Measurements from ENCODE around the gene NCOR1. TPM values are rescaled to one million over a fixed set of nuclear protein-coding genes. Genes with fewer than 3 reads are reported as not detected.
A peak's percentile ranks its signal among the peaks of the same experiment; 100 is the strongest.

Gene NCOR1
- total RNA-seq, 1 experiment from 2014 or later: 171 TPM

GRCh38 chr17:15999141-15999973 lies 216.0 kb downstream of the NCOR1 start, which contains the start of the genes TTC19 and ZSWIM7:
TSS of gene TTC19 (plus strand) at chr17:15999824. CDS start at chr17:15999849, 25 bp downstream.
TSS of gene ZSWIM7 (minus strand) at chr17:15999704. CDS start at chr17:15999594, 110 bp downstream.
- H2AFZ ChIP-seq: peak within 1 kb of the TSS; percentile 75
- no TSS peak for BruUV-seq (replicated peaks)
- POLR2A ChIA-PET (ENCODE audit: unreplicated experiment): interaction anchor here (0.5 to 0.8 kb wide), 9 partner anchors 17 to 420 kb away, joined by 3 to 8 read pairs (median 4); no protein-coding TSS in a partner anchor
- H3K9me3 ChIP-seq (ENCODE audit: insufficient read depth, low read depth): peaks cover 9% of the 10 kb centered on the region; the same call in 1 of the 2 replicates
- H3K27me3 ChIP-seq (ENCODE audit: insufficient read depth, low read depth): no peaks in the 10 kb centered on the region
- peaks cover 53% of the 10 kb centered on the region for H3K79me2 ChIP-seq (ENCODE audit: low read depth)
- TF ChIP-seq CTCF (conservative IDR thresholded peaks at IDR 0.05) (no peak), EZH2 (IDR thresholded peaks at IDR 0.05; ENCODE audit: low read depth) (no peak)
- peak within 1 kb of the TSS; percentile 85 for H3K4me3 ChIP-seq
- peak within 1 kb of the TSS; percentile 89 for H3K4me2 ChIP-seq
- peak; percentile 85 to 98 for DNase-seq
- H3K27ac ChIP-seq: peak within 1 kb of the TSS; percentile 97
- H3K9me2 ChIP-seq (ENCODE audit: insufficient read depth): no peaks in the 10 kb centered on the region
- H3K4me1 ChIP-seq (replicated peaks; ENCODE audit: insufficient read depth): peaks cover 21% of the 10 kb centered on the region
- CTCF ChIA-PET: interaction anchor here (0.6 to 1.6 kb wide), 4 partner anchors 28 to 548 kb away, joined by 3 to 8 read pairs (median 4); partner anchors contain the start of gene ADORA2B
- intact Hi-C loops (cut with micrococcal nuclease; ENCODE audit: unreplicated experiment): loop anchor here (2.0 to 5.0 kb wide), 3 partner anchors 79 to 349 kb away; no protein-coding TSS in a partner anchor
- H3F3A ChIP-seq (ENCODE audit: insufficient read depth, low read depth): peaks cover 20% of the 10 kb centered on the region
- peaks cover 29% of the 10 kb centered on the region for H3K36me3 ChIP-seq (ENCODE audit: low read depth)
- peaks cover 8% of the 10 kb centered on the region; the same call in 1 of the 2 replicates for H4K20me1 ChIP-seq (ENCODE audit: insufficient read depth)

DNA sequence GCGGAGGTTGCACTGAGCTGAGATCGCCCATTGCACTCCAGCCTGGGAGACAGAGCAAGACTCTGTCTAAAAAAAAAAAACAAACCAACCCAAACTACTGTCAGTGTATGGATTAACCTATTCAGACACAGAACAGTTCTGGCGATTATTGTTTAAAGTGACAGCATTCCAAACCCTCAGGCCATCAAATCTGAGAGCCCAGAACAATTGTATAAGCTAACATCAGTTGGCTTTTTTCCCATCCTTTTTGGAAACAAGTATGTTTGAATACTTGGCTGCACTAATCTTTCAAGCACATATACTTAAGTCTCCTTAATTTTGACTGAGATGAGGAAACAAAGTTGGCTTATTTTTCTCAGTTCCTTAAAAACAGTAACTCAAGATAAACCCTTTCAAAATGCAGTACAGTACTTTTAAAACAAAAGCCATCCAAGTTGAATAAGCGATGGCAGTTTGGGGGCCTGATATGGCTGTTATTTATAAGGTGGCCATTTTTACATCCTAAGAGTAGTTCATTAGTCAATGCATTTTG lies 217.2 kb downstream of the NCOR1 start:
- H4K20me1 ChIP-seq (ENCODE audit: insufficient read depth): peaks cover 8% of the 10 kb centered on the region; the same call in 1 of the 2 replicates
- H3K4me3 ChIP-seq: peak overlapping the region; percentile 85; the same call in 1 of the 2 replicates
- no peak for TF ChIP-seq EZH2 (IDR thresholded peaks at IDR 0.05; ENCODE audit: low read depth)
- no peak for TF ChIP-seq CTCF (conservative IDR thresholded peaks at IDR 0.05)
- H3K27me3 ChIP-seq (ENCODE audit: insufficient read depth, low read depth): no peaks in the 10 kb centered on the region
- H3K79me2 ChIP-seq (ENCODE audit: low read depth): peaks cover 45% of the 10 kb centered on the region
- peaks cover 9% of the 10 kb centered on the region; the same call in 1 of the 2 replicates for H3K9me3 ChIP-seq (ENCODE audit: insufficient read depth, low read depth)
- intact Hi-C loops (cut with micrococcal nuclease; ENCODE audit: unreplicated experiment): loop anchor here (1.0 to 5.0 kb wide), 8 partner anchors 17 to 347 kb away; partner anchors contain the start of gene ADORA2B
- peaks cover 20% of the 10 kb centered on the region for H3K36me3 ChIP-seq (ENCODE audit: low read depth)
- H3K27ac ChIP-seq: peak overlapping the region; percentile 97
- DNase-seq: no peak
- no TSS peak for BruUV-seq (replicated peaks)
- H2AFZ ChIP-seq: no peak overlapping the region
- H3K4me1 ChIP-seq (replicated peaks; ENCODE audit: insufficient read depth): peaks cover 21% of the 10 kb centered on the region
- H3K4me2 ChIP-seq: peak overlapping the region; percentile 89
- ChIA-PET POLR2A (ENCODE audit: unreplicated experiment) (interaction anchor here (0.6 to 0.7 kb wide), 3 partner anchors 12 to 52 kb away, joined by 5 to 19 read pairs (median 5); no protein-coding TSS in a partner anchor), CTCF (interaction anchor here (0.7 to 1.3 kb wide), 2 partner anchors 51 to 53 kb away, joined by 5 to 6 read pairs; partner anchors contain the start of gene ADORA2B)
- H3F3A ChIP-seq (ENCODE audit: insufficient read depth, low read depth): peaks cover 20% of the 10 kb centered on the region
- no peaks in the 10 kb centered on the region for H3K9me2 ChIP-seq (ENCODE audit: insufficient read depth)

DNA sequence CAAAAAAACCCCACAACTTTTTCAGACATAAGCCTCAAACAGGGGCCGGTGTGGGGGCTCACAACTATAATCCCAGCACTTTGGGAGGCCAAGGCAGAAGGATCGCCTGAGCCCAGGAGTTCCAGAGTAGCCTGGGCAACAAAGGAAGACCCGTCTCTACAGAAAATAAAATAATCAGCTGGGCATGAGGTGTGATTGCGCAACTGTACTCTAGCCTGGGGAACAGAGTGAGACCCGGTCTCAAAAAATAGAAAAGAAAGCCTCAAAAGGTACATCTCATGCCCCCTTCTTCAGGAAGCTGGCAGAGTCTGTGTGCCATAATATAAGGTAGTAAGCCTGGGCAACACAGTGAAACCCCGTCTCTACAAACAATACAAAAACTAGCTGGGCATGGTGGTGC lies 219.0 kb downstream of the NCOR1 start:
- intact Hi-C loops (cut with micrococcal nuclease; ENCODE audit: unreplicated experiment): loop anchor here (5.0 kb wide), 1 partner anchor 149 kb away; no protein-coding TSS in a partner anchor
- Histone ChIP-seq H3K79me2 (ENCODE audit: low read depth) (peaks cover 27% of the 10 kb centered on the region), H3K9me3 (ENCODE audit: insufficient read depth, low read depth) (no peaks in the 10 kb centered on the region; the same call in 1 of the 2 replicates), H3K27me3 (ENCODE audit: insufficient read depth, low read depth) (no peaks in the 10 kb centered on the region), H3K4me1 (replicated peaks; ENCODE audit: insufficient read depth) (peaks cover 15% of the 10 kb centered on the region), H3K27ac (no peak overlapping the region), H3K4me3 (no peak overlapping the region), H4K20me1 (ENCODE audit: insufficient read depth) (peaks cover 8% of the 10 kb centered on the region; the same call in 1 of the 2 replicates), H3F3A (ENCODE audit: insufficient read depth, low read depth) (peaks cover 20% of the 10 kb centered on the region), H2AFZ (no peak overlapping the region), H3K4me2 (no peak overlapping the region), H3K36me3 (ENCODE audit: low read depth) (peaks cover 3% of the 10 kb centered on the region), H3K9me2 (ENCODE audit: insufficient read depth) (no peaks in the 10 kb centered on the region)
- ChIA-PET POLR2A (ENCODE audit: unreplicated experiment) (no interaction called here), CTCF (interaction anchor here (0.6 kb wide), 1 partner anchor 67 kb away, joined by 4 read pairs; no protein-coding TSS in a partner anchor)
- TF ChIP-seq EZH2 (IDR thresholded peaks at IDR 0.05; ENCODE audit: low read depth) (no peak), CTCF (conservative IDR thresholded peaks at IDR 0.05) (no peak)
- no peak for DNase-seq
- BruUV-seq (replicated peaks): no TSS peak
